Smooth muscle cell (in vitro differentiated cells): ENCODE data around the gene ASTN2. TPM values are rescaled to one million over a fixed set of nuclear protein-coding genes. Genes with fewer than 3 reads are reported as not detected.
A peak's percentile ranks its signal among the peaks of the same experiment; 100 is the strongest.

ENCODE experiments used
- DNase-seq: peaks from one replicate; lab custom pipeline; 2025; ENCODE audit not compliant: unreplicated experiment; lab: John Stamatoyannopoulos, UW
- H2AFZ ChIP-seq: fragments of 200-600 bp; sonication (generic); 2 replicates; pipeline ENCODE4 v1.6.0; 2016; ENCODE audit warnings: antibody characterized with exemption, low read depth, mild to moderate bottlenecking
- H3F3A ChIP-seq: fragments of 200-600 bp; sonication (generic); 2 replicates; pipeline ENCODE4 v1.6.0; 2017; ENCODE audit warnings: antibody characterized with exemption, low read depth
- H3K27ac ChIP-seq: fragments of 200-600 bp; sonication (generic); 2 replicates; pipeline ENCODE4 v1.5.1; 2016; ENCODE audit warnings: low read depth, mild to moderate bottlenecking
- H3K27me3 ChIP-seq: fragments of 200-600 bp; sonication (generic); 2 replicates; pipeline ENCODE4 v1.6.1; 2016; ENCODE audit warnings: low read depth, mild to moderate bottlenecking
- H3K36me3 ChIP-seq: fragments of 200-600 bp; sonication (generic); 2 replicates; pipeline ENCODE4 v1.5.1; 2016; ENCODE audit warnings: low read depth
- H3K4me1 ChIP-seq: fragments of 200-600 bp; sonication (generic); 2 replicates; pipeline ENCODE4 v1.5.1; 2016; ENCODE audit warnings: low read depth
- H3K4me2 ChIP-seq: fragments of 200-600 bp; sonication (generic); 2 replicates; pipeline ENCODE4 v1.6.0; 2016; ENCODE audit warnings: mild to moderate bottlenecking
- H3K4me3 ChIP-seq: fragments of 200-600 bp; sonication (generic); 2 replicates; pipeline ENCODE4 v1.5.1; 2016; ENCODE audit warnings: mild to moderate bottlenecking
- H3K79me2 ChIP-seq: fragments of 200-600 bp; sonication (generic); 2 replicates; pipeline ENCODE4 v1.6.0; 2016; ENCODE audit warnings: low read depth, mild to moderate bottlenecking
- H3K9ac ChIP-seq: fragments of 200-600 bp; sonication (generic); 2 replicates; pipeline ENCODE4 v1.6.0; 2016; ENCODE audit warnings: low read depth
- H3K9me3 ChIP-seq: fragments of 200-600 bp; sonication (generic); replicated peaks from 2 replicates; pipeline ENCODE4 v1.5.1; 2016; ENCODE audit warnings: low read depth
- H4K20me1 ChIP-seq: fragments of 200-600 bp; sonication (generic); 2 replicates; pipeline ENCODE4 v1.6.0; 2016; ENCODE audit warnings: low read depth
- WGBS: methylation state at CpG from one replicate; pipeline ENCODE4 v1.1.7; 2016; ENCODE audit warnings: low lambda C conversion rate; 5-methylcytosine and 5-hydroxymethylcytosine counted together
- polyA plus RNA-seq: library from polyadenylated mRNA; unstranded; fragments of >200 nt; fragmentation: Nextera tagmentation; extraction: Ambion mirVana; gene quantifications from 2 replicates; pipeline ENCODE4 v1.2.1, GENCODE V29; 2016
- total RNA-seq: library from RNA; depleted of rRNA; stranded (reverse); fragments of >200 nt; gene quantifications from 2 replicates; pipeline ENCODE4 v1.2.3, GENCODE V29; 2014
- TF ChIP-seq, protein P1 (sequence below): fragments of 200-600 bp; sonication (generic); IDR thresholded peaks from 2 replicates; pipeline ENCODE4 v1.5.1; 2017; ENCODE audit warnings: borderline replicate concordance, mild to moderate bottlenecking, antibody characterized with exemption; ENCODE audit not compliant: insufficient read depth, poor library complexity, severe bottlenecking

ASTN2 gene
- total and polyA plus RNA-seq, 2 experiments from 2014 or later, result 6.5 to 6.7 TPM

DNA sequence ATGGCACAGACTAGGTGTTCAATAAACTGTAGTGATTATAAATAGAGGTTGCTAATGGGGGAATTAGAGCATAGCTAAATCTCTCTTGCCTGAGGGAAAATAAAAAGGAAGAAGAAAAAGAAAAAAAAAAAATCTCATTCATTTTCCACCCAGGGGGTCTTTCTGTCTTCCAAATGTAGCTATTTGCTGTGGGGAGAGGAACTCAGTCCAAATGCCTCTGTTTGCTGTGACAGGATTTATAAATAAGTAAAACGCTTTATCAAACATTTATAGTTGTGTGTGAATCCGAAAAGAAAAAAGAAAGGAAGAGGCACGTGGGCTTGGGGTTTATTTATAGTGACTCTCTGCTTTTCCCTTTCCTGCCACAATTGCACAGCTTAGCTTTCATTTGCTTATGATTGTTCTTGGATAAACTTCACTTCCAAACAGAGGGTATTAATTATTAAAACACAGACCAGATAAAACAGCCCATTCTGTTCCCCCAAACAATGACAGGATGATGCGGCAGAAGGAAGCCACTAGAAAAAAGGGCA is 245.7 kb downstream of the ASTN2 start:
- Histone ChIP-seq H3K27ac (no peak overlapping the region), H3K36me3 (no peaks in the 10 kb centered on the region), H3K4me3 (no peak overlapping the region), H3K9ac (no peak overlapping the region), H4K20me1 (no peaks in the 10 kb centered on the region), H3K27me3 (no peaks in the 10 kb centered on the region), H3K9me3 (no peaks in the 10 kb centered on the region), H3K4me2 (no peak overlapping the region), H3K4me1 (no peaks in the 10 kb centered on the region), H2AFZ (no peak overlapping the region), H3F3A (no peaks in the 10 kb centered on the region), H3K79me2 (no peaks in the 10 kb centered on the region)
- no peak for DNase-seq
- TF ChIP-seq, protein P1, sequence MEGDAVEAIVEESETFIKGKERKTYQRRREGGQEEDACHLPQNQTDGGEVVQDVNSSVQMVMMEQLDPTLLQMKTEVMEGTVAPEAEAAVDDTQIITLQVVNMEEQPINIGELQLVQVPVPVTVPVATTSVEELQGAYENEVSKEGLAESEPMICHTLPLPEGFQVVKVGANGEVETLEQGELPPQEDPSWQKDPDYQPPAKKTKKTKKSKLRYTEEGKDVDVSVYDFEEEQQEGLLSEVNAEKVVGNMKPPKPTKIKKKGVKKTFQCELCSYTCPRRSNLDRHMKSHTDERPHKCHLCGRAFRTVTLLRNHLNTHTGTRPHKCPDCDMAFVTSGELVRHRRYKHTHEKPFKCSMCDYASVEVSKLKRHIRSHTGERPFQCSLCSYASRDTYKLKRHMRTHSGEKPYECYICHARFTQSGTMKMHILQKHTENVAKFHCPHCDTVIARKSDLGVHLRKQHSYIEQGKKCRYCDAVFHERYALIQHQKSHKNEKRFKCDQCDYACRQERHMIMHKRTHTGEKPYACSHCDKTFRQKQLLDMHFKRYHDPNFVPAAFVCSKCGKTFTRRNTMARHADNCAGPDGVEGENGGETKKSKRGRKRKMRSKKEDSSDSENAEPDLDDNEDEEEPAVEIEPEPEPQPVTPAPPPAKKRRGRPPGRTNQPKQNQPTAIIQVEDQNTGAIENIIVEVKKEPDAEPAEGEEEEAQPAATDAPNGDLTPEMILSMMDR, result no peak
- 67% methylated on average over 4 of the region's 4 CpGs for WGBS

DNA sequence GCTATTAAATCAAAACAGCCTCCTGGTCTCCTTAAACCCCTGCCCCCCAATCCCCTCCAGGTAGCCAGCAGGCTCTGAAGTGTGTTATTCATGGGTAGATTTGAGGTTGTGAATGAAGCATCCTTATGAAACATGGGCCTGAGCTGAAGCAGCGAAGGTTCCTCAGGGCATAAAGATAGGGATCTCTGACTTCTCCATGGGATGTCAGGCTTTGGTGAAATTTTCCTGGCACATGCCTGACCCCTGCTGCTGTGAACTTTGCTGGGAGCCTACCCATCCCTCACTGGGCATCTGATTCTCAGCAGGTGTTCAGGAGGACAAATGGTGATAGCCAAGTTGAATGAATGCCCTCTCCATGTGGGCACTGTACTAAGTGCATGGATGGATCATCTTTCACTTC is 250.3 kb downstream of the ASTN2 start:
- H3K27me3 ChIP-seq, result no peaks in the 10 kb centered on the region
- H3K9ac ChIP-seq, result no peak overlapping the region
- H3K27ac ChIP-seq, result no peak overlapping the region
- H3K36me3 ChIP-seq, result no peaks in the 10 kb centered on the region
- 86% methylated on average over 1 of the region's 1 CpG for WGBS
- no peak overlapping the region for H3K4me2 ChIP-seq
- H3K4me3 ChIP-seq, result no peak overlapping the region
- no peaks in the 10 kb centered on the region for H3K9me3 ChIP-seq
- no peaks in the 10 kb centered on the region for H3K79me2 ChIP-seq
- H4K20me1 ChIP-seq, result no peaks in the 10 kb centered on the region
- no peaks in the 10 kb centered on the region for H3F3A ChIP-seq
- TF ChIP-seq, protein P1, result no peak
- no peak overlapping the region for H2AFZ ChIP-seq
- no peaks in the 10 kb centered on the region for H3K4me1 ChIP-seq
- DNase-seq, result no peak

DNA sequence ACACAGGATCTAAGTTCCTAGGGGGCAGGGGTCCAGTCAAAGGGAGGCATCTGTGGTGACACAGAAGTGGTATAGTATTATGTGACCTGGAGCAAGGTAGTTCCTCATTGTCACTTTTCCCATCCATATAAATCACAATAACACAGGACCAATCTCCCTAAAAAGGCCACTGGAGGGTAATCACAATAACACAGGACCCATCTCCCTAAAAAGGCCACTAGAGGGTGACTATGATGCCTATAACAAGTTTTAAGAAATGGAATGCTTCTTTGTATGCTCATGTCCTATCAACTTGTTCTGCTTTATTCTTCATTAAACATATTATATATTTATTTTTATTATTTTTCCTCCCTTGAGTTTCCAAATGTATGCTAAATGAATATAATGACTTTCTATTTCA is 254.6 kb downstream of the ASTN2 start:
- Histone ChIP-seq H3K36me3 (no peaks in the 10 kb centered on the region), H3K79me2 (no peaks in the 10 kb centered on the region), H2AFZ (no peak overlapping the region), H3F3A (no peaks in the 10 kb centered on the region), H3K4me3 (no peak overlapping the region), H3K9me3 (no peaks in the 10 kb centered on the region), H3K4me1 (no peaks in the 10 kb centered on the region), H3K4me2 (no peak overlapping the region), H3K27me3 (no peaks in the 10 kb centered on the region), H3K27ac (no peak overlapping the region), H3K9ac (no peak overlapping the region), H4K20me1 (no peaks in the 10 kb centered on the region)
- no peak for DNase-seq
- TF ChIP-seq, protein P1, result peak; percentile 19

DNA sequence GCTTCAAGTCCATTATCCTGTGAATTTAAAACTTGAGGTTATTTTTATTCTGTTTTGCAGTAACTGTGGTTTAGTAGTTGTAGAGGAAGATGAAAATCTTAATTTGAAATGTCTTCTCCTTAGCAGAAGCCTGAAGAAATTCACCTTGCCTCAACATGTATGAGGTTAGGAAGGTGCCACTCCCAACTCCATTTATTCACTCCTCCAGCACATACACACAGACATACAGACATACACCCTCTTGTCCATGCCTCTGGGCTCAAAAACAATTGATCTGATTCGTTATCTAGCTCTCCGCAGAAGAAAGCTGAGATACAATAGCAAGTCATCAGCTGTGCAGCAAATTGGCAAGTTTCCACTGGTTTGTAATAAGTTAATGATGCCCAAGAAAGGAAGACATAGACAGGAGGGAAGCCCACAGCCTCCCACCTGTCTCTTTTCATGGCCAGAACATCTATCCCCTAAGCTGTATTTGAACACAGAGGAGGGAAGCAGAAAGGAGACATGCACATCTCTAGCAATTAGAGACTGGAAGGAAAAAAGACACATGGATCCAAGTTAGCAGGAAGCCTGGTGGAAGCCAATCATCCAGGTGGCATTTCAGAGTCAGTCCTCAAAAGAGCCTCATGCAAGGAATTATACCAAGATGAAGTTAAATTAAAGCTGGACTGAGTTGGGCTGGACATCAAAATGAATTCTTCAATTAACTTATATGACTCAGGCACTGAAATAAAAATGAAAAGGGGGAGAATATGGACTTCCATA is 257.9 kb downstream of the ASTN2 start:
- H3K79me2 ChIP-seq, result no peaks in the 10 kb centered on the region
- no peak overlapping the region for H3K4me3 ChIP-seq
- no peaks in the 10 kb centered on the region for H3F3A ChIP-seq
- no peaks in the 10 kb centered on the region for H3K27me3 ChIP-seq
- DNase-seq, result no peak
- H3K36me3 ChIP-seq, result no peaks in the 10 kb centered on the region
- H3K4me2 ChIP-seq, result no peak overlapping the region
- no peak overlapping the region for H3K27ac ChIP-seq
- no peak overlapping the region for H2AFZ ChIP-seq
- TF ChIP-seq, protein P1, result no peak
- H3K4me1 ChIP-seq, result no peaks in the 10 kb centered on the region
- 56% methylated on average over 2 of the region's 2 CpGs for WGBS
- no peaks in the 10 kb centered on the region for H3K9me3 ChIP-seq
- no peaks in the 10 kb centered on the region for H4K20me1 ChIP-seq
- no peak overlapping the region for H3K9ac ChIP-seq
